ENCODE data around the gene ENPP6.

Gene ENPP6

GRCh38 chr4:184205243-184205642 is 12.4 kb downstream of the ENPP6 start:
- Histone ChIP-seq H3K4me3 (ENCODE audit: insufficient read depth, low read length, poor library complexity, severe bottlenecking) (no peak overlapping the region), H3K27ac (ENCODE audit: low read depth, low read length) (no peak overlapping the region)

GRCh38 chr4:184203300-184203699 is 14.4 kb downstream of the ENPP6 start:
- H3K4me2 ChIP-seq (ENCODE audit: low read depth, low read length, poor library complexity, severe bottlenecking) = no peak overlapping the region
- TF ChIP-seq CTCF (IDR thresholded peaks at IDR 0.05; ENCODE audit: insufficient read depth, low read length, poor library complexity, severe bottlenecking) (no peak), EZH2phosphoT487 (conservative IDR thresholded peaks at IDR 0.05; ENCODE audit: low read length) (no peak)
- H3K9me3 ChIP-seq (ENCODE audit: insufficient read depth, low read length) = no peaks in the 10 kb centered on the region

More at GRCh38 chr4:184205243-184205642, 12.4 kb downstream of the ENPP6 start:
- H3K79me2 ChIP-seq (ENCODE audit: insufficient read depth, low read length) = no peaks in the 10 kb centered on the region
- no peak overlapping the region for H3K9ac ChIP-seq (ENCODE audit: low read length)
- no peaks in the 10 kb centered on the region for H4K20me1 ChIP-seq (ENCODE audit: low read depth, low read length)
- H3K27me3 ChIP-seq (ENCODE audit: low read length) = no peaks in the 10 kb centered on the region
- no peaks in the 10 kb centered on the region for H3F3A ChIP-seq (ENCODE audit: insufficient read depth)
- TF ChIP-seq CTCF (IDR thresholded peaks at IDR 0.05; ENCODE audit: insufficient read depth, low read length, poor library complexity, severe bottlenecking) (no peak), EZH2phosphoT487 (conservative IDR thresholded peaks at IDR 0.05; ENCODE audit: low read length) (no peak)
- H3K9me2 ChIP-seq (replicated peaks; ENCODE audit: insufficient read depth, low read length) = no peaks in the 10 kb centered on the region
- no peaks in the 10 kb centered on the region for H3K9me3 ChIP-seq (ENCODE audit: insufficient read depth, low read length)
- H3K36me3 ChIP-seq (ENCODE audit: low read length) = no peaks in the 10 kb centered on the region
- H2AFZ ChIP-seq (ENCODE audit: low read depth, low read length, severe bottlenecking) = no peak overlapping the region
- H3K4me2 ChIP-seq (ENCODE audit: low read depth, low read length, poor library complexity, severe bottlenecking) = no peak overlapping the region

GRCh38 chr4:184201179-184201578 is 16.5 kb downstream of the ENPP6 start:
- Histone ChIP-seq H3K9me2 (replicated peaks; ENCODE audit: insufficient read depth, low read length) (no peaks in the 10 kb centered on the region), H3K27me3 (ENCODE audit: low read length) (no peaks in the 10 kb centered on the region), H3K4me3 (ENCODE audit: insufficient read depth, low read length, poor library complexity, severe bottlenecking) (no peak overlapping the region), H3K27ac (ENCODE audit: low read depth, low read length) (no peak overlapping the region), H3K36me3 (ENCODE audit: low read length) (no peaks in the 10 kb centered on the region), H3K9ac (ENCODE audit: low read length) (no peak overlapping the region), H3K4me2 (ENCODE audit: low read depth, low read length, poor library complexity, severe bottlenecking) (no peak overlapping the region), H3K9me3 (ENCODE audit: insufficient read depth, low read length) (no peaks in the 10 kb centered on the region), H4K20me1 (ENCODE audit: low read depth, low read length) (no peaks in the 10 kb centered on the region), H3F3A (ENCODE audit: insufficient read depth) (no peaks in the 10 kb centered on the region), H3K79me2 (ENCODE audit: insufficient read depth, low read length) (no peaks in the 10 kb centered on the region), H2AFZ (ENCODE audit: low read depth, low read length, severe bottlenecking) (no peak overlapping the region)
- TF ChIP-seq EZH2phosphoT487 (conservative IDR thresholded peaks at IDR 0.05; ENCODE audit: low read length) (no peak), CTCF (IDR thresholded peaks at IDR 0.05; ENCODE audit: insufficient read depth, low read length, poor library complexity, severe bottlenecking) (no peak)

More at GRCh38 chr4:184203300-184203699, 14.4 kb downstream of the ENPP6 start:
- Histone ChIP-seq H4K20me1 (ENCODE audit: low read depth, low read length) (no peaks in the 10 kb centered on the region), H3K27ac (ENCODE audit: low read depth, low read length) (no peak overlapping the region), H3K9me2 (replicated peaks; ENCODE audit: insufficient read depth, low read length) (no peaks in the 10 kb centered on the region), H3K4me3 (ENCODE audit: insufficient read depth, low read length, poor library complexity, severe bottlenecking) (no peak overlapping the region), H3F3A (ENCODE audit: insufficient read depth) (no peaks in the 10 kb centered on the region), H3K27me3 (ENCODE audit: low read length) (no peaks in the 10 kb centered on the region), H2AFZ (ENCODE audit: low read depth, low read length, severe bottlenecking) (no peak overlapping the region), H3K36me3 (ENCODE audit: low read length) (no peaks in the 10 kb centered on the region), H3K79me2 (ENCODE audit: insufficient read depth, low read length) (no peaks in the 10 kb centered on the region), H3K9ac (ENCODE audit: low read length) (no peak overlapping the region)
